Brain pericyte (primary cell): Measurements from ENCODE around the gene TAX1BP3.
A peak's percentile ranks its signal among the peaks of the same experiment; 100 is the strongest.
"Not testable (repeated sequence)": the region's sequence is repeated elsewhere in the genome, so short reads cannot be mapped to it uniquely, and the experiment has no call there.

Experiments used
- DNase-seq: peaks from one replicate; pipeline ENCODE4 v3.0.0-alpha.2; 2012; ENCODE audit warnings: low read depth, low spot score

TAX1BP3 gene, protein sequence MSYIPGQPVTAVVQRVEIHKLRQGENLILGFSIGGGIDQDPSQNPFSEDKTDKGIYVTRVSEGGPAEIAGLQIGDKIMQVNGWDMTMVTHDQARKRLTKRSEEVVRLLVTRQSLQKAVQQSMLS

DNA sequence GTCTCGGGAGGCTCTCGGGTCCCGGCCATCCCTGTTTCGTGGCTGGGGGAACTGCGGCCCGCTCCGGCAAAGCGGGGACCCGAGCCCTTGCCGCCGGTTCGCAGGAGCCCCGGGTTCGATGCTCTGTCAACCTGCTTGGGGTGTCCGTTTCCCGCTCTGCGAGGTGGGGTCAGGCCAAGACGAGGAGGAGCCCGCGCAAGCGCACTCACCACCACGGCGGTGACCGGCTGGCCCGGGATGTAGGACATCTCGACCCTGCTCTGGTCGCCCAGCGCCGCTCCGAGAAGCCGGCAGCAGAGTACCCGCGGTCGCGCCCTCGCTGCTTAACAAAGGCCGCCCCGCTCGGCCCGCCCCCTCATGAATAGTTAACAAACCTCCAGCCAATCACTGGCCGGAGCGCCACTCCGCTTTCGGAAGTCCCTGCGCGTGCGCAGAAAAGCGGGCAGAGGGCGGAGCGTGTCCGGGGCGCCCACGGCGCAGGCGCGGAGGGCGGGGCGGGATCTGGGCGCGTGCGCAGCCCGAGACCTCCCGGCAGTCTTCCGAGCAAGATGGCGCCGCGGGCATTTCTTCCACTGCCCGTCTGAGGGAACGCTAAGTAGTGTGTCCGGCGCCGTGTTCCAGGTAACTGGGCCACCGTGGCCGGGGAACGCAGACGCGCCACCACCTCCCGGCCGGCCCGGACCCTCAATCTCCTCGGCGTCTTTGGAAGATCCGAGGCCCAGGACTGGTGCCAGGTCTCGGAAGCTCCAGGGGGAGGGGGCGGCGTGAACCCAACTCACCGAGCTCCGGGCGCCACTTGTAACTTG is at the start of gene TAX1BP3, which contains the start of gene EMC6:
TSS of gene TAX1BP3 (minus strand) at position 300 of the 806 bp plus-strand sequence. CDS start at position 248, 52 bp downstream.
TSS of gene EMC6 (plus strand) at position 534 of the 806 bp plus-strand sequence. CDS start 335 bp downstream, outside the sequence.
- DNase-seq: peak; percentile 96

DNA sequence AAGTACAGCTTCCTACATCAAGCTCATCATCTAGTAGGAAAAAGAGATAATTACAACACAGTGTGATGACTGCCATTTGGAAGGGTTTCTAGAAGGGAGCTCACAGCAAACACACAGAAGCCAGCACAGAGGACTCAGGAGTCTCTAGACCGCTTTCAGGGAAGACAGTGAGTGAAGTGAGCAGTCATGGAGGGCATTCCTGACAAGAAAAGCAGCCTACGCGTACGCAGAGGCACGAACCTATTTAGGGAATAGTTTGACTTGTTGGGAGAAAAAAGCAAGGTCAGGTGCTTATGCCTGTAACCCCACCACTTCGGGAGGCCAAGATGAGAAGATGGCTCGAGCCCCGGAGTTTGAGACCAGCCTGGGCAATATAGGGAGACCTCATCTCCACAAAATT is 46.9 kb upstream of the TAX1BP3 start:
- no peak for DNase-seq

DNA sequence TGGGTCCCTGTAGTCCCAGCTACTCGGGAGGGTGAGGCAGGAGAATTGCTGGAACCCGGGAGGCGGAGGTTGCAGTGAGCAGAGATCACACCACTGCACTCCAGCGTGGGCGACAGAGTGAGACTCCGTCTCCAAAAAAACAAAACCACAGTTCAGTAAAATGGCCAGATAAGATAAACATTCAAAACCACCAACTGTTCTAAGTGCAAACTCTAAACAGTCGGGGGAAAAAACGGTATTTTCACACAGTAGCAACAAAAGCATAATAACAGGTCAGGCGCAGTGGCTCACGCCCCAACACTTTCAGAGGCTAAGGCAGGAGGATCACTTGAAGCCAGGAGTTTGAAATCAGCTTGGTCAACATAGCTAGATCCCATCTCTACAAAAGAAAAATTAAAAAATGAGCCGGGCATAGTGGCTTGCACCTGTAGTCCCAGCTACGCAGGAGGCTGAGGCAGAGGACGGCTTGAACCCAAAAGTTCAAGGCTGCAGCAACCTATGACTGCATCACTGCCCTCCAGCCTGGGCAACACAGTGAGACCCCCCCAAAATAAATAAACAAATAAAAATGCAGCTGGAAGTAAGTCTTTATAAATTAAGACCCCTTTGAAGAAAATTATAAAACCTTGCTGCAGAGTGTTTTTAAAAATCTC is 44.6 kb upstream of the TAX1BP3 start:
- no peak for DNase-seq

DNA sequence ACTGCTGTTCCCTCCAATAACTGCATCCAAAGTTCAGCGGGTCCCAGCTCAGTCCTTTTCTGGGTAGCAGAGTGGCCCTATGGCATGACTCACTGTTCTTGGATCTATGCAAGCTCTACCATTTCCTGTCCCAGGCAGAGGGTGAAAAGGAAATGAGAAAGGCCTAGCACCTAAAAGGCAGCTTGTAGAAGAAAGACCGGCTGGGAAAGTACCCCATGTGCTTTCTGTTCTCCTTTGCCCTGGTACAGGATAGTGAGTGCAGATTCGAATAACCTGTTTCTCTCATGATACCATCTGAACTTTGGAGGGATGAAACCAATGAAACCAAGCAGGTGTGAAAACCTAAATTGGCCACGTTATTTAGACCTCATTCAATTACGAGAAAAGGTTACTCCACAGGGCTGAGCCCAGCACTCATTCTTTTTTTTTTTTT is 42.6 kb upstream of the TAX1BP3 start:
- no peak for DNase-seq

DNA sequence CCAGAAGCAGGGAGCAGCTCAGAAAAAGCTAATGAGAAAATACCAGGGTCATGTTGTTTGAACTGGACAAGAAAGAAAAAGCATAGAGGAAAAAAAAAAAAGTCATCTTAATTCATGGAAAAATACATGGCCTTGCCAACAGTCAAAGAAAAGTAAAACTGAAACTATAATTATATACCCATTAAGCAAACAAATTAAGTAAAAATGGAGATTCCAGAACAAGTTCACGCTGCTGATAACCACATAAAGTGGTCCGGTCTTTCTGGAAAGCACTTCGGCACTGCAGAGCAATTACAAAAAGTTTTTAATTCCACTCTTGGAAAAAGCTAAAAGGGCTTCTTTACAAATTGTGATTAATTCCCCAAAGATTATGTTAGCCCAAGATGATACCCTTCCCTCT is 40.0 kb upstream of the TAX1BP3 start:
- no peak for DNase-seq

DNA sequence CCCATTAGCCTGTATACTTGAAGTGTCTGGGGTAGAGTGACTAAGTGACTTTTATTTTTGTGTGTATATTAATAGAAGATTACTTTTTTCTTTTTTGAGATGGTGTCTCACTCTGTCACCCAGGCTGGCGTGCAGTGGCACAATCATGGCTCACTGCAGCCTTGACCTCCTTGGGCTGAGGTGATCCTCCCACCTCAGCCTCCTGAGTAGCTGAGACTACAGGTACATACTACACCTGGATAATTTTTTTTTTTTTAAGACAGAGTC is 37.3 kb upstream of the TAX1BP3 start:
- not testable (repeated sequence) for DNase-seq

DNA sequence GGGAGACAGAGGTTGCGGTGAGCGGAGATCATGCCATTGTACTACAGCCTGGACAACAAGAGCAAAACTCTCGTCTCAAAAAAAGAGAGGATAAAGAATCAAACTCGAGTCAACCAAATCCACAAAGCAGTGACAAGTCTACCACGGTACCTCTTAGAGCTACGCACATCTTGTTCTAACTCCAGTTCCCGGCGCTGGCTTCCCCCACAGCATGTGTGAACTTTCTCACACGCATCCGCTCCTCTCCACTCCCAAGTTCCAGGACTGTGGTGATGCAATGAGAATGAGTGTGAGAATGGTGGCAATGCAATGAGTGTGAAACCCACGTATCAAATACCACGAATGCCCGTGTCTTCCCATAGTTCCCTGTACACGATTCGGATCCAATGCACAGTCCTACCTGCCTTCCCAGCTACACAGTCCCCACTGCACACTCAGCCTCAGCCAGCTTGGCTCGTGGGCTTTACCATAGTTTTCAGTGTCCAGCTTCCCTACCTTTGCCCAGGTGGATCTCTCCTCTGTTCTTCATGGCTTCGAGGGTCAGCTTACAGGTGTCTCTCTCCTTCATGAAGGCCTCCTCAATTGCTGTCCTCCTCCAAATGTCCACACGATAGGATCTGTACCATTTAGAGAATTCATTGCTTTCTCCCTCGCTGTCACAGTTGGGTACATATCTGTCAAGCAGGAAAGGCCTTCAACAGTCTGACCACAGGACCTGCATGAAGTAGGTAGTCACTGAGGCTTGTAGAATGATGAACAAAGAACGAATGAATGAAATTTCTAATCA is 36.7 kb upstream of the TAX1BP3 start:
- no peak for DNase-seq

DNA sequence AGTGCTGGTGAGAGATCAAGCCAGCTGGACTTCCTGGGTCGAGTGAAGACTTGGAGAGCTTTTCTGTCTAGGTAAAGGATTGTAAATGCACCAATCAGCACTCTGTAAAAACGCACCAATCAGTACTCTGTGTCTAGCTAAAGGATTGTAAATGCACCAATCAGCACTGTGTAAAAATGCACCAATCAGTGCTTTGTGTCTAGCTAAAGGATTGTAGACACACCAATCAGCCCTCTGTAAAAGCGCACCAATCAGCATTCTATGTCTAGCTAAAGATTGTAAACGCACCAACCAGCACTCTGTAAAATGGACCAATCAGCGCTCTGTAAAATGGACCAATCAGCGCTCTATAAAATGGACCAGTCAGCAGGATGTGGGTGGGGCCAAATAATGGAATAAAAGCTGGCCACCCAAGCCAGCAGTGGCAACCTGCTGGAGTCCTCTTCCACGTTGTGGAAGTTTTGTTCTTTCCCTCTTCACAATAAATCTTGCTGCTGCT is 33.7 kb upstream of the TAX1BP3 start:
- not testable (repeated sequence) for DNase-seq

DNA sequence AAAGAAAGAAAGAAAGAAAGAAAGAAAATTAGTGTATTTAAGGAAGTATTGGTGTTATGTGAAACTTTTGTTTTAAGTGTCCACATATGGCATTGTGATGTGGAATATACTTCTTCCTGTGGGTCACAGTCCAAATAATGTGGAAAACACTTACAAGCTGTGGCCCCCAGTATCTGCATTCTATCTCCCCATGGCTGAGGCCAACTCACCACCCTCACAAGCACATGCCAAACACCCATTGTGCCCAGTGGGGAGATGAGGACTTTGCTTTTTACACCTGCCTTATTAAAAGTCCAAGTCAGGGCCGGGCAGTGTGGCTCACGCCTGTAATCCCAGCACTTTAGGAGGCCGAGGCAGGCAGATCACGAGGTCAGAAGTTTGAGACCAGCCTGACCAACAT is 31.6 kb upstream of the TAX1BP3 start:
- no peak for DNase-seq

DNA sequence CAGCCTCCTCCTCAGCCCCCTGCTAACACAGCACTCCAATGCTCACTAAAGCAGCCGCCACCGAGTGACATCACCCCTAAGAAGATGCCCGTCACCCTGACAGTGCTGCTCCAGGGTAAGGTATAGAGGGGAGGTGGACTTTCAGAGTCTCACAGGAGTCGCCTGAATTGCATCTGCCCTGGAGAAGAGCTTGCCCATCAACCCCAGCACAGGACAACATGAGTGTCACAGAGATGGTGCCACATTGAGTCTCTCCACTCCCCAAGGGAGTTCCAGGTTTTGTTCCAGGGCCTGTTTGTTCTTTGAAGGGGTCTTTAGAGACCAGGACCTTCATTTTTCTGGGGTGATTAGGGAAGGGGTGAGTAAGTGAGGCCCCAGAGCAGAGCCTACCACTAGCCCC is 29.8 kb upstream of the TAX1BP3 start:
- DNase-seq: no peak

DNA sequence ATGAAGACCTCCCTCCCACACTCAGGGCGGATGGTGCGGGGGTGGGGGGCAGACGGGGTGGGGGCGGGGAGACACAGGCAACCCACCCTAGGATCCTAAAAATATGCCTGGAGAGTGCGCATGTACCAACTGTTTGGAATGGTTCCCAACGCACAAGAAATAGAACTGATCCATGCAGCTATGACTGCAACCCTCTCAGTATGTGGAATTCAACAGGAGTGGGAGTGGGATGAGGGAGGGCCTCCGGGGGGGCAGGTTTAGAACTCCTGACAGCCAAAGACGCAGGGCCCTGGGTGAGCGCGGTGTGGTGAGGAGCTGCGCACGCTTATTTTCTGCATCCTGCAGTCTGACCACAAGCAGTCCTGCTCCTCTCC is 28.7 kb upstream of the TAX1BP3 start:
- no peak for DNase-seq

DNA sequence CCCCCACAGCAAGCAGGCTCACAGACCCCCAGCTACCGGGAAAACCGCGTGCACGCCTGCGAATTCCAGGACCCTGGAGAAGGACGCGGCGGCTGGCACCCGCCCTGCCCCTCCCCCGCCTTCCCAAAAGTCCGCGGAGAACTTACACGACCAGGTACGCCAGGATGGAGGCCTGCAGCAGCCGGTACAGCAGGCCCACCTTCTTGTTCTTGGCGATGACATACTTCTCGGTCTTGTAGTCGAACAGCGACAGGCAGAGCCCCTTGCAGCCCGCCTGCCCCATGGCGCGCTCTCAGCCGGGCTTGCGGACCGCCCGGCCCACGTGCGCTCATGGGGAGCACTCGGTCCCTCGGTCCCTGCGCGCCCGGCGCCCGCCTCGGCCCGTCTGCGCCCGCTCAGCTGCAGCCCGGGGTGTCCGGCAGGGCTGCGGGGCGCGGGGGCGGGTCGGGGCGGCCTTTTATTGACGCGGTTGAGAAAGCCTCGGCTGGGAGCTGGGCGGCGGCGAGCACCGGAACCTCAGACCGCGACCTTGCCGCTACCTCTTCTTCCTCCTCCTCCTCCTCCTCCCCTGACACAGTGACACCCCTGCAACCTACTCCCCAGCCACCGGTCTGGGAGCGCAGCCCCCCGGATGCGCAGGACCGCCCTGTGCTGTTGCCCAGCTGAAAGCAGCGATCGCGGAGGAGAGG is 27.5 kb upstream of the TAX1BP3 start, which contains the start of gene P2RX5:
TSS of gene P2RX5 (minus strand) at position 433 of the 689 bp plus-strand sequence. CDS start at position 283, 150 bp downstream.
- no peak for DNase-seq

DNA sequence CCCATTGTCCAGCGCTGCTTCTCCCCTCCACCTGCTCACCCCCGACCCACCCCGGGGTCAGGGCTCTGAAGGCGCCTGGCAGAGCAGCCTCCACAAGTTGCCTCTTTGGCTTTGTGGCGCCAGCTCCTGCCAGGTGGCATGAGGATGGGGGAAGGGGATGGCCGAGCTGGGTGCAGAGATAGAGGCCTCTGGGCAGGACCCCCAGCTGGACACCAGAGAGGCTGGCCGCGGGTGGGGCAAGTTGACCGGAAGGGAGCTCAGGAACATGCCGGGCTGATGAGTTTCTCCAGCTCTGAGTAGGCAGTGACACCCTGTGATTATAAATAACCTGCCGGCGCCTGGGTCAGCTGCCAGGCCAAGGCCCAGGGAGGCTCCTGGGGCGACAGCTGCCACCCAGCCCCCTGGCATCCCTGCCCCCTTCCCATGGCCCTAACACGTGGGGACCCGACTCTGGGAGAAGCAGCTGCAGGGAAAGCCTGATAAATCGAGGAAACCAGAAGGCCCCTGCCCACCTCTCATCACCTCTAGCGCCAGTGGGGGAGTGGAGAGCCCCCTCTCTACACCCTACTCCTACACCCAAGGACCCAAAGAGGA is 26.8 kb upstream of the TAX1BP3 start:
- no peak for DNase-seq

DNA sequence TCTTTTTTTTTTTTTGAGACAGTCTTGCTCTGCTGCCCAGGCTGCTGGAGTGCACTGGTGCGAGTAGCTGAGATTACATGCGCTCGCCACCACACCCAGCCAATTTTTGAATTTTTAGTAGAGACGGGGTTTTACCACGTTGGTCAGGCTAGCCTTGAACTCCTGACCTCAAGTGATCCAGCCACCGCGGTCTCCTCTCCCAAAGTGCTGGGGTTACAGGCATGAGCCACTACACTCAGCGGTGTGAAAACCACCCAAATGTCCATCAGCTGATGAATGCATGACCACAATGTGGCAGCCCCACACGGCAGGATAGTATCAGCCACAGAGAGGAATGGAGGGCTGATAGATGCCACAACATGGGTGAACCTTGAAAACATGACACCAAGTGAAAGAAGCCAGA is 25.5 kb upstream of the TAX1BP3 start:
- DNase-seq: no peak

DNA sequence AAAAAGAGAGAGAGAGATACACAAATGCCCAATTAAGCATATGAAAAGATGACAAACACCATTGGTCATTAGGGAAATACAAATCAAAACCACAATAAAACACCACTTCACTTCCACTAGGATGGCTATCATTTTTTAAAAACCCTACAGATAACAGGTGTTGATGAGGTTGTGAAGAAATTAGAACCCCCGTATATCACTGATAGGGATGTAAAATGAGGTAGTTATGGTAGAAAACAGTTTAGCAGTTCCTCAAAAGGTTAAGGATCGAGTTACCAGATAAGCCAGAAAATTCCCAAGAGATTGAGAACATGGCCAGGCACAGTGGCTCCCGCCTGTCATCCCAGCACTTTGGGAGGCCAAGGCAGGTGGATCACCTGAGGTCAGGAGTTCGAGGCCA is 24.8 kb upstream of the TAX1BP3 start:
- DNase-seq: no peak

DNA sequence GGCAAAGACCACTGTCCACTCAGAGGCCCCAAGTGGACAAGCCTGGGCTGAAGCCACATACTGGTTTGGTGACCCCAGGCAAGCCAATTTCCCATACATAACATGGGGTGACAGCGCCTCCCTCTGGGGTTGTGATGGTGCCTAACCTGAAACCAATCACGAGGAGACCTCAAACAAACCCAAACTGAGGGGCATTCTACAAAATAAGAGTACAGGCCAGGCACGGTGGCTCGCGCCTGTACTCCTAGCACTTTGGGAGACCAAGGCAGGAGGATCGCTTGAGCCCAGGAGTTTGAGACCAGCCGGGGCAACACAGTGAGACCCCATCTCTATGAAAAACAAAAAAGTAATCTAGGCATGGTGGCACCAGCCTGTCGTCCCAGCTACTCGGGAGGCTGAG is 24.0 kb upstream of the TAX1BP3 start:
- DNase-seq: no peak

DNA sequence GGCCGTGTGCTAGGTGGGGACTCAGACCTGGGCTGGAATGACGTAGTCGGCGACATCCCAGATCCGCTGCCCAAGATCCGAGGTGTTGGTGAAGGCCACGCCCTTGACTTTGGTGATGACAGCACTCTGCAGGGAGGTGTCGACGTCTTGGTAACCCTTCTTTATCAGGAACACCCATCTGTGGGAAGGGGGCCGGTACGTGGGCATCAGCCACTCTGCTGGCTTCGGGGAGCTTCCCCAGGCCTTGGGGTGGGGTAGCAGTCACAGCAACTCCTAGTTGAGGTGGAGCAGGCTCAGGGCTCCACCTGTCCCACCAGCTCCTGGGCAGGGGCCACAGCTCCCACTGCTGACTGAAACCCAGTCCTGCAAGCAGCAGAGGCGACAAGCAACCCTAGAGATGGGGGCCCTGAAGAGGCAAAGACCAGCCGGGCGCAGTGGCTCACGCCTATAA is 23.3 kb upstream of the TAX1BP3 start:
- DNase-seq: no peak

DNA sequence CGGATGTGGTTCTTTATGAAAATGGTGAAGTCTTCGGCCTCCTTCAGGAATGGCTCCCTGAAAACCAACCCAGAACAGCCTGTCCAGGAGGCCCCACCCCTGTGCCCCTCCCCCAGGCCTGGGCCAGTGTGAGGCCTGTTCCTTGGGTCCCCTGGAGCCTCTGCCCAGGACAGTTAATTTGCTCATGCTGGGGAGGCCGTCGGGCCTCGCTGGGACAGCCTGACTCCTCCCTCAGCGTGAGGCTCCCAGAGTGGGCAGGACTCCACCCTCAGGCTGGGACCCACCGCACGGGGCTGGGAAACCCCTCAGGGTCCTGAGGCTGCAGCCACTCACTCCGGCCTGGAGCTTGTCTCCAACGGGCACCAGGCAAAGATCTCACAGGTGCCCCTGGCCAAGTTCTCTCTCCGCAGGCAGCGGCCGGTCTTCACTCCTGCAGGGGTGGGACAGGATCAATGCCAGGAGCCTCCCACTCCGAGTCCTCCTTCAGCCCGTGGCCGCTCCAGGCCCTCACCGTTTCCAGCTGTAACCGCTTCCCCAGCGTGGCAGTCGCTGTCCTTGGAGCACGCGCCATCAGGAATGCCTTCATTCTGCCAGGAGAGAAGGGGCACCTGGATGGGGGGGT is 21.8 kb upstream of the TAX1BP3 start:
- DNase-seq: no peak

DNA sequence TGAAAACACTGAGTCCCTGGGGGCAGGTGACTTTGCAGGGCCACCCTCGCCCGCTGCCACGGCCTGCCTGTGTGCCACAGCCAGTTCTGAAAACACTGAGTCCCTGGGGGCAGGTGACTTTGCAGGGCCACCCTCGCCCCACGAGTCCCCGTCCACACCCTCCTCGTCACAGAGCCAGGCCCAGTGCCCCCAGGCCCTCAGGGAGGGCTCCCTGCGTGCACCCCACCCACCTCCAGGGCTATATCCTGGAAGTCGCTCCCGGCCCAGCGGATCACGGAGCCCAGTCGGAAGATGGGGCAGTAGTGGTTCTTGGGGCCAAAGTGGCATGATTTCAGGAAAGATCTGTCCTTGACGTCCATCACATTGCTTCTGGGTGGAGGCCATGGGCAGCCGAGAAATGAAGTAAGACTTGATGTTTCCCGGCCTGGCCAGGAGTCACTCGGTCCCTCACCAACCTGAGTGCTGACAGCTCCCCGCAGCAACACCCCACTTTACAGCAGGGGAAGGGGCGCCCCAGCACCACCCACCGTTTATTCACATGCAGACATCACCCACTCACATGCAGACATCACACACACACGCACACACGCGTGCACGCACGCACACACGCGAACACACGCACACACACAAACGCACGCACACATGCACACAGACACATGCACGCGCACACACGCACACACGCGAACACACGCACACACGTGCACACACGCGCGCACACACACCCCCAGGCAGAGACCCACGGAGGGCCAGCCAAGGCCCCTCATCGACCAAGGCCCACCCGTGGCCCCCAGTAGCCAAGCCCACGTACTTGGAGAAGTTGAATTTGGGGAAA is 21.1 kb upstream of the TAX1BP3 start:
- DNase-seq: no peak
